PC-3 (cell line): ENCODE results near the gene GLDC.

Source experiments
- EZH2phosphoT487 ChIP-seq: fragments of 300-600 bp; sonication (generic); IDR thresholded peaks from 2 replicates; pipeline ENCODE4 v1.6.1; 2018; ENCODE audit warnings: mild to moderate bottlenecking, antibody characterized with exemption, low read length, borderline replicate concordance
- TF ChIP-seq, protein P1 (sequence below): fragments of 300-600 bp; sonication (generic); conservative IDR thresholded peaks from 2 replicates; pipeline ENCODE4 v1.5.1; 2017; ENCODE audit warnings: antibody characterized with exemption, low read depth, mild to moderate bottlenecking, low read length

- TF ChIP-seq, protein P1, sequence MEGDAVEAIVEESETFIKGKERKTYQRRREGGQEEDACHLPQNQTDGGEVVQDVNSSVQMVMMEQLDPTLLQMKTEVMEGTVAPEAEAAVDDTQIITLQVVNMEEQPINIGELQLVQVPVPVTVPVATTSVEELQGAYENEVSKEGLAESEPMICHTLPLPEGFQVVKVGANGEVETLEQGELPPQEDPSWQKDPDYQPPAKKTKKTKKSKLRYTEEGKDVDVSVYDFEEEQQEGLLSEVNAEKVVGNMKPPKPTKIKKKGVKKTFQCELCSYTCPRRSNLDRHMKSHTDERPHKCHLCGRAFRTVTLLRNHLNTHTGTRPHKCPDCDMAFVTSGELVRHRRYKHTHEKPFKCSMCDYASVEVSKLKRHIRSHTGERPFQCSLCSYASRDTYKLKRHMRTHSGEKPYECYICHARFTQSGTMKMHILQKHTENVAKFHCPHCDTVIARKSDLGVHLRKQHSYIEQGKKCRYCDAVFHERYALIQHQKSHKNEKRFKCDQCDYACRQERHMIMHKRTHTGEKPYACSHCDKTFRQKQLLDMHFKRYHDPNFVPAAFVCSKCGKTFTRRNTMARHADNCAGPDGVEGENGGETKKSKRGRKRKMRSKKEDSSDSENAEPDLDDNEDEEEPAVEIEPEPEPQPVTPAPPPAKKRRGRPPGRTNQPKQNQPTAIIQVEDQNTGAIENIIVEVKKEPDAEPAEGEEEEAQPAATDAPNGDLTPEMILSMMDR: no peak
- TF ChIP-seq EZH2phosphoT487: no peak
These were observed 78.4 kb downstream of the GLDC start for GRCh38 chr9:6567140-6567591.
